Hepatocyte (in vitro differentiated cells): ENCODE data around the gene NTRK1. TPM values are rescaled to one million over a fixed set of nuclear protein-coding genes. Genes with fewer than 3 reads are reported as not detected.

ENCODE experiments used
- DNase-seq: peaks from one replicate; pipeline ENCODE4 v3.0.0-alpha.2; 2016; ENCODE audit warnings: low spot score
- H2AFZ ChIP-seq: fragments of 200-600 bp; sonication (generic); 2 replicates; pipeline ENCODE4 v1.6.0; 2016; ENCODE audit warnings: antibody characterized with exemption, mild to moderate bottlenecking
- H3K27ac ChIP-seq: fragments of 200-600 bp; sonication (generic); 2 replicates; pipeline ENCODE4 v1.5.1; 2016; ENCODE audit warnings: mild to moderate bottlenecking
- H3K27me3 ChIP-seq: fragments of 200-600 bp; sonication (generic); 2 replicates; pipeline ENCODE4 v1.6.1; 2016
- H3K36me3 ChIP-seq: fragments of 200-600 bp; sonication (generic); replicated peaks from 2 replicates; pipeline ENCODE4 v1.5.1; 2016; ENCODE audit warnings: low read depth; ENCODE audit not compliant: insufficient read depth
- H3K4me1 ChIP-seq: fragments of 200-600 bp; sonication (generic); 2 replicates; pipeline ENCODE4 v1.5.1; 2016; ENCODE audit warnings: mild to moderate bottlenecking, moderate library complexity; ENCODE audit not compliant: insufficient read depth
- H3K4me2 ChIP-seq: fragments of 200-600 bp; sonication (generic); 2 replicates; pipeline ENCODE4 v1.6.0; 2016
- H3K4me3 ChIP-seq: fragments of 200-600 bp; sonication (generic); 2 replicates; pipeline ENCODE4 v1.5.1; 2016; ENCODE audit warnings: mild to moderate bottlenecking
- H3K79me2 ChIP-seq: fragments of 200-600 bp; sonication (generic); 2 replicates; pipeline ENCODE4 v1.6.0; 2017; ENCODE audit warnings: mild to moderate bottlenecking
- H3K9me2 ChIP-seq: fragments of 200-600 bp; sonication (generic); replicated peaks from 2 replicates; pipeline ENCODE4 v1.6.0; 2017; ENCODE audit warnings: mild to moderate bottlenecking; ENCODE audit not compliant: insufficient read depth
- H3K9me3 ChIP-seq: fragments of 200-600 bp; sonication (generic); 2 replicates; pipeline ENCODE4 v1.5.1; 2016; ENCODE audit warnings: low read depth, mild to moderate bottlenecking
- H4K20me1 ChIP-seq: fragments of 200-600 bp; sonication (generic); 2 replicates; pipeline ENCODE4 v1.6.0; 2016; ENCODE audit warnings: mild to moderate bottlenecking; ENCODE audit not compliant: insufficient read depth, poor library complexity, severe bottlenecking
- EZH2 ChIP-seq: fragments of 200-600 bp; sonication (generic); IDR thresholded peaks from 2 replicates; pipeline ENCODE4 v1.6.1; 2016; ENCODE audit warnings: antibody characterized with exemption, mild to moderate bottlenecking, borderline replicate concordance
- EZH2phosphoT487 ChIP-seq: fragments of 200-600 bp; sonication (generic); IDR thresholded peaks from one replicate; pipeline ENCODE4 v1.6.1; 2018; ENCODE audit warnings: antibody characterized with exemption, mild to moderate bottlenecking, low read depth, moderate library complexity; ENCODE audit not compliant: unreplicated experiment, severe bottlenecking
- WGBS: methylation state at CpG from one replicate; pipeline ENCODE4 v1.1.6; 2016; ENCODE audit warnings: low lambda C conversion rate; ENCODE audit errors: missing lambda C conversion rate; 5-methylcytosine and 5-hydroxymethylcytosine counted together
- polyA plus RNA-seq: library from polyadenylated mRNA; unstranded; fragments of >200 nt; fragmentation: Nextera tagmentation; extraction: Ambion mirVana; gene quantifications from 2 replicates; pipeline ENCODE4 v1.2.1, GENCODE V29; 2016
- total RNA-seq: library from RNA; depleted of rRNA; stranded (reverse); fragments of >200 nt; gene quantifications from 2 replicates; pipeline ENCODE4 v1.2.3, GENCODE V29; 2014
- TF ChIP-seq, protein P1 (sequence below): fragments of 200-600 bp; sonication (generic); IDR thresholded peaks from 2 replicates; pipeline ENCODE4 v1.5.1; 2016; ENCODE audit warnings: antibody characterized with exemption, mild to moderate bottlenecking; ENCODE audit not compliant: poor library complexity

The NTRK1 gene
- total and polyA plus RNA-seq, 2 experiments from 2014 or later: 0.13 TPM; not detected in 1

DNA sequence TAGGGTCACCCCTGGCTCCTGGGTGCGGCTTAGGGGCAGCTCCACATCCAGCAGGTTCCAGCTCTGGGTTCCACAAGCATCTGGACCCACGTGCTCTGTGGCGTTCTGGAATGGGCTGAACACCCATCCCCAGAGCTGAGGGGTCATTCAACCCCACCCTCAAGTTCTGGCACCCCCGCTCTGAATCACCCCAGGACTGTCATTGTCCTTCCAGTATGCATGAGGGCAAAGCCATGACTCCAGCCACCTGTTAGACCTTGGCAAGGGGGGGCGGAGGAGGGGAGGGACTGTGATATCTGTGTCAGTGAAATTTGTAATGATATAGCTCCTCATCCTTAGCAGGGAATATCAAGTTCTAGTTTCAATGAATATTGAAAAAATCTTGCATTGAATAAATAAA, 14.0 kb upstream of the NTRK1 start:
- no peak for DNase-seq
- Histone ChIP-seq H3K79me2 (no peaks in the 10 kb centered on the region), H4K20me1 (no peaks in the 10 kb centered on the region), H3K27me3 (peaks cover 74% of the 10 kb centered on the region), H2AFZ (no peak overlapping the region), H3K9me2 (no peaks in the 10 kb centered on the region), H3K9me3 (no peaks in the 10 kb centered on the region), H3K27ac (no peak overlapping the region), H3K4me1 (no peaks in the 10 kb centered on the region), H3K4me3 (no peak overlapping the region), H3K36me3 (no peaks in the 10 kb centered on the region), H3K4me2 (no peak overlapping the region)
- TF ChIP-seq EZH2: no peak
- no peak for TF ChIP-seq EZH2phosphoT487
- TF ChIP-seq, protein P1, sequence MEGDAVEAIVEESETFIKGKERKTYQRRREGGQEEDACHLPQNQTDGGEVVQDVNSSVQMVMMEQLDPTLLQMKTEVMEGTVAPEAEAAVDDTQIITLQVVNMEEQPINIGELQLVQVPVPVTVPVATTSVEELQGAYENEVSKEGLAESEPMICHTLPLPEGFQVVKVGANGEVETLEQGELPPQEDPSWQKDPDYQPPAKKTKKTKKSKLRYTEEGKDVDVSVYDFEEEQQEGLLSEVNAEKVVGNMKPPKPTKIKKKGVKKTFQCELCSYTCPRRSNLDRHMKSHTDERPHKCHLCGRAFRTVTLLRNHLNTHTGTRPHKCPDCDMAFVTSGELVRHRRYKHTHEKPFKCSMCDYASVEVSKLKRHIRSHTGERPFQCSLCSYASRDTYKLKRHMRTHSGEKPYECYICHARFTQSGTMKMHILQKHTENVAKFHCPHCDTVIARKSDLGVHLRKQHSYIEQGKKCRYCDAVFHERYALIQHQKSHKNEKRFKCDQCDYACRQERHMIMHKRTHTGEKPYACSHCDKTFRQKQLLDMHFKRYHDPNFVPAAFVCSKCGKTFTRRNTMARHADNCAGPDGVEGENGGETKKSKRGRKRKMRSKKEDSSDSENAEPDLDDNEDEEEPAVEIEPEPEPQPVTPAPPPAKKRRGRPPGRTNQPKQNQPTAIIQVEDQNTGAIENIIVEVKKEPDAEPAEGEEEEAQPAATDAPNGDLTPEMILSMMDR: no peak
- WGBS: 88% methylated on average over 5 of the region's 5 CpGs

DNA sequence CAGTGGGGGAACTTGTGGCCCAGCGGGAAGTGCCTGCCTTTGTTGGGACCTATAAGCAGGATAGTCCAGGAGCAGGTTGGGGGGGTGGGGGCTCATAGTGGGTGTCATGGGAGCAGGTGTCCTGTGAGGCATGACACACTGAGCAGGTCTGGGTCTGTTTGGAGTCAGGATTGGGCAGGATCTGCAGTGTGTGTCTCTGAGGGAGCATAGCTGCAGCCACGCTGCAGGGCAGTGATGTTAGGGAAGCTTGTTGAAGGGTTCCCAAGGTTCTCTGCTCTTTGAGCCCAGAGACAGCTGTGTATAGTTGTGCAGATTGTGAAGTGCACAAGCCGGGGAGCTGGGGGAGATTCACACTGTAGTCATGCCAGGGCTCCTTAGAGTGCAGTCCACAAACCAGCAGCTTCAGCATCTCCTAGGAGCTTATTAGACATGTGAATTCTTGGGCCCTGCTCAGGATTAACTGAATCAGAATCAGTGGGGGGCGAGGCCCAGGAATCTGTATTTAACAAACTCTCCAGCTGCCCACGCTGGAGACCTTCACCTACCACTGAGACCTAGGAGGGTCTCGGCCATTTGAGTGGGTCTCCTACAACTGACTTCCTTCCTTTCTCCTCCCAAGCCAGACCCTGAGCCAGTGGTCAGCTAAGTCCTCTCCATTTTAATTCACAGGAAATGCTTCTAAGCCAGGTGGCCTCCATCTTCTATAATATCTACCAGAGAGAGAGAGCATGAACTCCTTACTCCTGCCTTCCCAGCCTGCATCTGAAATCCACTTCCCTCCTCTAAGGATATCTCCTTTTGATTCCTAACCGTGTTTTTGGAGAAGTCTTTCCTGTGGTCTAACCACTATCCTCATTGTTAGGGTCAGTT, 12.8 kb upstream of the NTRK1 start:
- no peak overlapping the region for H3K27ac ChIP-seq
- peaks cover 73% of the 10 kb centered on the region for H3K27me3 ChIP-seq
- no peak overlapping the region for H2AFZ ChIP-seq
- H4K20me1 ChIP-seq: no peaks in the 10 kb centered on the region
- H3K36me3 ChIP-seq: no peaks in the 10 kb centered on the region
- TF ChIP-seq, protein P1: no peak
- TF ChIP-seq EZH2: no peak
- no peak for TF ChIP-seq EZH2phosphoT487
- H3K79me2 ChIP-seq: no peaks in the 10 kb centered on the region
- DNase-seq: no peak
- no peaks in the 10 kb centered on the region for H3K9me3 ChIP-seq
- no peak overlapping the region for H3K4me2 ChIP-seq
- no peaks in the 10 kb centered on the region for H3K4me1 ChIP-seq
- H3K4me3 ChIP-seq: no peak overlapping the region
- WGBS: 69% methylated on average over 7 of the region's 7 CpGs
- no peaks in the 10 kb centered on the region for H3K9me2 ChIP-seq

DNA sequence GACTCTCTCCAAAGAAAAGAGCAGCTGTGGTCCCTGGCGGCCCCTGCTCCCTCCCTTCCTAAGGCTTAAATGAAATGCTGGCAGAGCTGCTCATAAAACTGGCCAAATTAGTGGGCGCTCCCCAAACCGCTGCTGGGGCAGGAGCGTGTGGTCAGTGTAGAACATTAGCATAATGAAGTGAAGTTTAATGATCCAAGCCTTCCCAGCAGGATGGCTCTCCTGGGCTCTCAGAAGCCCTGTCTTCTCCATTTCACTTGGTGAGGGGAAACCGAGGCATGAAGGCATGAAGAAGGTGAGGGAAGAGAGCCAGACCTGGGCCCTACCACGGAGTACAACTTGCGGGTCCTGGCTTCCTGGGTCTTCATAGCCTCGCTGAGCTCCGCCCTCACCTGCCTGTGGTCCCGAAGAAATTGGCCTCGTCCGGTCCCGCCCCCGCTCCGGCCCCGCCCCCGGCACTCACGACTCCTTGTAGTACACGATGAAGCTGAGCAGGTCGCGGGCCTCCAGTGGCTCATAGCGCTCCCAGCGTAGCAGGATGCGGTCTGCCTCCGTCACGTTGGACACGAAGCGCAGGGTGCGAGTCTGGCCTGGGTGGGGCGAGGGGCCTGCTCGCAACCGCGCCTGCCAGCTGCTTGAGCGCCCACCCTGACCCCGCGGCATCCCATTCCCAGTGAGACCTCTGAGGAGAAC, 12.1 kb upstream of the NTRK1 start:
- Histone ChIP-seq H3K4me1 (no peaks in the 10 kb centered on the region), H3K36me3 (no peaks in the 10 kb centered on the region), H3K4me2 (peak overlapping the region; percentile 29), H3K27me3 (peaks cover 73% of the 10 kb centered on the region), H3K79me2 (no peaks in the 10 kb centered on the region), H3K9me2 (no peaks in the 10 kb centered on the region), H3K27ac (no peak overlapping the region), H3K4me3 (no peak overlapping the region), H3K9me3 (no peaks in the 10 kb centered on the region), H2AFZ (no peak overlapping the region), H4K20me1 (no peaks in the 10 kb centered on the region)
- TF ChIP-seq EZH2: peak; percentile 4
- TF ChIP-seq EZH2phosphoT487: no peak
- WGBS: 7% methylated on average over 29 of the region's 36 CpGs
- DNase-seq: peak; percentile 56

DNA sequence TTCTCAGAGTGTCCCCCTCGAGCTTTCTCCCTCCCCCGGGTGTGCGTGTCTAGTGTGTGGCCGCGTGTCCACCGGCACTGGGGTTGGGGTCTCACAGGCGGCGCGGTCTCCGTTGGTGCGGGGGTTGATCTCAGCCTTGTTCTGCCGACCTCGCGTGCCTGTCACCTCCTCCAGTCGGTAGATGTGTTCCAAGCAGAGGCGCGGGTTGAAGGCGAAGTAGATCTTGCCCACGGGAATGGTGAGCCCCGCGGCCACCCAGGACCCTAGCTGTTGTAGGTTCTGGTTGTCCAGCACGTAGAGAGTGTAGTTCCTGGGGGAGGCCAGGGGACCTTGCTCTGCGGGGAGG, 11.5 kb upstream of the NTRK1 start:
- DNase-seq: no peak
- Histone ChIP-seq H3K9me3 (no peaks in the 10 kb centered on the region), H3K4me1 (no peaks in the 10 kb centered on the region), H2AFZ (no peak overlapping the region), H3K4me3 (no peak overlapping the region), H3K36me3 (no peaks in the 10 kb centered on the region), H3K4me2 (peak overlapping the region; percentile 29), H3K9me2 (no peaks in the 10 kb centered on the region), H4K20me1 (no peaks in the 10 kb centered on the region), H3K27ac (no peak overlapping the region), H3K79me2 (no peaks in the 10 kb centered on the region), H3K27me3 (peaks cover 67% of the 10 kb centered on the region)
- TF ChIP-seq EZH2phosphoT487: no peak
- peak; percentile 1 for TF ChIP-seq EZH2
- TF ChIP-seq, protein P1: no peak
- 30% methylated on average over 22 of the region's 23 CpGs for WGBS
